ENCODE results near the gene MAPK4.

DNA sequence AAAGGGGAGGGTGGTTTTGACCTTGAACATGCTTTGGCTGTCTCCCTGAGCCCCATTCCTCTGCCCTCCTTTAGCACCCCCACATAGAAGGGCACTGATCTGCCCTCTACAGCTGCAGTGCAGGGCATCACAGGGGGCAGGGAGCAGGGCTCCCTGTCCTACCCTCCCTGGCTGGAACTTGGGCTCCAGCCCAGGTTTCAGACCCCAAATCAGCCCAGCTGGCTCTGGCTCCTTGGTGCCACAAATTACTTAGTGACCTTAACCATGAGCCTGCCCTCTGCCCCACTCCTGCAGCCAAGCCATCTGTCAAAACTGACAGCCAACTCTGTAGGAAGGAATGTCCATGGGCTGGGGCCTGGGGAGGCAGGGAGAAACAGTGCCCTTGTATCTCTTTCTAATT lies 105.6 kb downstream of the MAPK4 start:
- no peak for TF ChIP-seq GATA2 (IDR thresholded peaks at IDR 0.05; ENCODE audit: low read depth, low read length)
- no peak for TF ChIP-seq GATA3 (IDR thresholded peaks at IDR 0.05; ENCODE audit: low read depth, low read length)

Measured in SH-SY5Y (cell line).